K562 (cell line): Measurements from ENCODE around the gene NRP1. TPM values are rescaled to one million over a fixed set of nuclear protein-coding genes. Genes with fewer than 3 reads are reported as not detected.

Experiments used
- CCAR2 ChIP-seq: fragments of 200-400 bp; formaldehyde crosslinking; IDR thresholded peaks from 2 replicates; pipeline ENCODE4 v1.6.1; 2017; ENCODE audit warnings: mild to moderate bottlenecking, low read depth, low read length
- CUX1 ChIP-seq: fragments of 200-800 bp; sonication (Bioruptor generic); IDR thresholded peaks from 2 replicates; pipeline ENCODE4 v1.6.1; 2016; ENCODE audit warnings: missing genetic modification characterization, missing compliant biosample characterization
- ELF4 ChIP-seq: fragments of 450-650 bp; formaldehyde crosslinking; IDR thresholded peaks from 2 replicates; pipeline ENCODE4 v1.4.0; 2022; ENCODE audit warnings: missing genetic modification characterization
- ZBED1 ChIP-seq: IDR thresholded peaks from 2 replicates; pipeline ENCODE4 v1.6.1; 2014
- ZNF695 ChIP-seq: fragments of 450-650 bp; formaldehyde crosslinking; IDR thresholded peaks from 2 replicates; pipeline ENCODE4 v1.4.0; 2020; ENCODE audit warnings: mild to moderate bottlenecking, moderate library complexity
- ZNF707 ChIP-seq: fragments of 250-450 bp; sonication (Bioruptor Pico); conservative IDR thresholded peaks from 2 replicates; pipeline ENCODE4 v1.8.0; 2022; ENCODE audit warnings: inconsistent platforms, mild to moderate bottlenecking, moderate library complexity
- polyA plus RNA-seq, 8 experiments: library from polyadenylated mRNA; depleted of rRNA in 4 of 8; stranded (reverse) in 5 of 8; unstranded in 3 of 8; fragments of >200 nt; fragmentation: Nextera tagmentation in 2 of 8; fragmentation: Illumina TruSeq in 1 of 8; extraction: Ambion mirVana in 2 of 8; extraction: Trizol in 1 of 8; gene quantifications; 2 replicates each; pipeline versions ENCODE4 v1.2.1 to v1.2.3, GENCODE V29; 2011 to 2014; ENCODE audit warnings: inconsistent platforms in 1 of 8, missing spikeins in 1 of 8
- total RNA-seq, 7 experiments: library from RNA; depleted of rRNA in 6 of 7; stranded (reverse); fragments of >200 nt in 6 of 7; fragmentation: Illumina TruSeq in 2 of 7; extraction: Trizol in 2 of 7; gene quantifications; 2 replicates each; pipeline versions ENCODE4 v1.2.1 to v1.2.3, GENCODE V29; 2011 to 2021; ENCODE audit warnings: low replicate concordance in 1 of 7
- TF ChIP-seq, protein P1 (sequence below): fragments of 250-450 bp; sonication (Bioruptor Pico); IDR thresholded peaks from 2 replicates; pipeline ENCODE4 v1.4.0; 2020; ENCODE audit warnings: mild to moderate bottlenecking

The NRP1 gene
- total and polyA plus RNA-seq, 9 of the 15 experiments (the other 6 are each of a cell fraction or from before 2014, with no cell fraction given): 0.01 to 0.38 (median 0.04) TPM; not detected in 5

DNA sequence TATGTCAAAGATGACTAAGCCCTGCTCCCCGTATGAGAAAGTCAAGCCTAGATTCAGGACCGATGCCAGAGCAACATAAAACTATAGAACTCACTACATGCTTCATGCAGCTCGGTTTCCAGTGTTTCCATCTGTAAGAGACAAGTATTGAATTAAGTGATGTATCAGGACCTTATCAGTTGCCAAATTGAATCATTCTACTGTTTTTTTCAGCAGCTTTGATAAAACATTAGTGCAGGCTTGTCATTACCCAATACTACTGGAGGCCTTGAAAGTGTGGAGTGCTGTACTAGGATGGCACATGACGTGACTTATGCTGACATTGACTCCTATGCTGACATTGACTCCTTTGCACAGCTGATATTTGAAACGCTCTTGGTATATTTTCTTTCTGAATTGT lies 10.8 kb upstream of the NRP1 start (continued):
- TF ChIP-seq, protein P1, sequence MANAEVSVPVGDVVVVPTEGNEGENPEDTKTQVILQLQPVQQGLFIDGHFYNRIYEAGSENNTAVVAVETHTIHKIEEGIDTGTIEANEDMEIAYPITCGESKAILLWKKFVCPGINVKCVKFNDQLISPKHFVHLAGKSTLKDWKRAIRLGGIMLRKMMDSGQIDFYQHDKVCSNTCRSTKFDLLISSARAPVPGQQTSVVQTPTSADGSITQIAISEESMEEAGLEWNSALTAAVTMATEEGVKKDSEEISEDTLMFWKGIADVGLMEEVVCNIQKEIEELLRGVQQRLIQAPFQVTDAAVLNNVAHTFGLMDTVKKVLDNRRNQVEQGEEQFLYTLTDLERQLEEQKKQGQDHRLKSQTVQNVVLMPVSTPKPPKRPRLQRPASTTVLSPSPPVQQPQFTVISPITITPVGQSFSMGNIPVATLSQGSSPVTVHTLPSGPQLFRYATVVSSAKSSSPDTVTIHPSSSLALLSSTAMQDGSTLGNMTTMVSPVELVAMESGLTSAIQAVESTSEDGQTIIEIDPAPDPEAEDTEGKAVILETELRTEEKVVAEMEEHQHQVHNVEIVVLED (CRISPR knock-in tag): no peak
- no peak for TF ChIP-seq ZBED1
- TF ChIP-seq ZNF695 (CRISPR knock-in tag): no peak
- TF ChIP-seq ELF4 (CRISPR knock-in tag): no peak
- TF ChIP-seq ZNF707: no peak
- no peak for TF ChIP-seq CCAR2
- TF ChIP-seq CUX1 (CRISPR knock-in tag): no peak
